Measurements from ENCODE around the gene OR10A3.

GRCh38 chr11:7903940-7904339, 37.6 kb downstream of the OR10A3 start:
- no peak for TF ChIP-seq EZH2 (IDR thresholded peaks at IDR 0.05)
- no peak for TF ChIP-seq POLR2AphosphoS5 (IDR thresholded peaks at IDR 0.05; ENCODE audit: borderline replicate concordance, low read depth, low read length)
